Thyroid gland (tissue), 4 donors: ENCODE measurements around the gene MED22. TPM values are rescaled to one million over a fixed set of nuclear protein-coding genes. Genes with fewer than 3 reads are reported as not detected.
"Not testable (repeated sequence)": the region's sequence is repeated elsewhere in the genome, so short reads cannot be mapped to it uniquely, and the experiment has no call there.

Experiments
- DNase-seq, 2 donors: peaks; one replicate each; pipeline ENCODE4 v3.0.0-alpha.2; 2019
- H3K27ac ChIP-seq, 3 donors: fragments of 200-600 bp; sonication (generic); 1 replicate in 2 of 3; 2 replicates in 1 of 3; pipeline ENCODE4 v1.5.1; 2016 to 2019; ENCODE audit warnings: mild to moderate bottlenecking in 1 of 3, moderate library complexity in 1 of 3
- H3K27me3 ChIP-seq: fragments of 200-600 bp; sonication (generic); one replicate; pipeline ENCODE4 v1.5.1; 2019
- H3K36me3 ChIP-seq, 2 donors: fragments of 200-600 bp; sonication (generic); one replicate each; pipeline ENCODE4 v1.5.1; 2016 to 2019
- H3K4me1 ChIP-seq, 2 donors: fragments of 200-600 bp; sonication (generic); one replicate each; pipeline ENCODE4 v1.5.1; 2017 to 2019
- H3K4me3 ChIP-seq, 3 donors: fragments of 200-600 bp; sonication (generic); replicated peaks in 1 of 3; 1 replicate in 2 of 3; 2 replicates in 1 of 3; pipeline ENCODE4 v1.5.1; 2016; ENCODE audit warnings: mild to moderate bottlenecking in 1 of 3
- H3K9me3 ChIP-seq: fragments of 200-600 bp; sonication (generic); one replicate; pipeline ENCODE4 v1.5.1; 2017
- POLR2A ChIP-seq, 2 donors: fragments of 450-650 bp; IDR thresholded peaks; one replicate each; pipeline ENCODE4 v1.6.1; 2017; ENCODE audit warnings: antibody characterized with exemption in 2 of 2, mild to moderate bottlenecking in 2 of 2, moderate library complexity in 1 of 2
- WGBS, 2 donors: methylation state at CpG; one replicate each; pipeline ENCODE4 v1.1.5; 2017; 5-methylcytosine and 5-hydroxymethylcytosine counted together
- intact Hi-C: fragments of 100-400 bp; cut with DNase I; formaldehyde crosslinking; loops from one replicate; pipeline ENCODE4 v1.15.1; 2023
- total RNA-seq, 4 donors: library from RNA; depleted of rRNA; stranded (reverse); fragments of >200 nt; gene quantifications; one replicate each; pipeline ENCODE4 v1.2.3, GENCODE V29; 2016
- TF ChIP-seq, protein P1 (sequence below), 6 experiments: fragments of 200-600 bp in 3 of 6; fragments of 450-650 bp in 3 of 6; sonication (generic) in 3 of 6; IDR thresholded peaks; one replicate each; pipeline ENCODE4 v1.5.1; 2016 to 2019; ENCODE audit warnings: antibody characterized with exemption in 6 of 6, mild to moderate bottlenecking in 2 of 6, inconsistent platforms in 1 of 6, moderate library complexity in 1 of 6

The MED22 gene
- total RNA-seq, 4 donors from 2014 or later, result 41.9 to 58.2 (median 48.6) TPM

DNA sequence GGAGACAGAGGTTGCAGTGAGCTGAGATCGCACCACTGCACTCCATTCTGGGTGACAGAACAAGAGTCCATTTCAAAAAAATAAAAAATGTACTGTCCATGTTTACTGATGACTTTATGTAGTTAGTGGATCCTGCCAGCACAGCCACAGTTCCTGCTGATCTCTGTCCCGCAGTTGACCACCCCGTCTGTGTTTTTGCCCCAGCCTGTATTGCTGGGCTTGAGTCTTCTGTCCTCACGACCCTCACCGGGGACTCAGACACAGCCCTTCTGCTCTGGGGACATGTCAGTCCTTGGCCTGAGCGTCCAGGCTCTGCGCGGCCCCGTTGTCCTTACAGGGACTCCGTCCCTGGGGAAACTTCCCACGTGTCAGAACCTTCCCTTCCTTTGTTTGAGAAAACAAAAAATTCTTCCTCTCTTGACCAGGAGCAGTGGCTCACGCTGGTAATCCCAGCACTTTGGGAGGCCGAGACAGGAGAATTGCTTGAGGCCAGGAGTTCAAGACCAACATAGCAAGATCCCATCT, 26.5 kb downstream of the MED22 start:
- Histone ChIP-seq H3K27ac (no peak overlapping the region), H3K9me3 (no peaks in the 10 kb centered on the region), H3K4me3 (no peak overlapping the region), H3K36me3 (no peaks in the 10 kb centered on the region), H3K4me1 (peaks cover 0 to 5% of the 10 kb centered on the region in 2 donors), H3K27me3 (no peaks in the 10 kb centered on the region)
- no peak for DNase-seq
- intact Hi-C loops, result no loop called here
- WGBS, 2 donors, result 81 to 86% methylated on average over 13 of the region's 13 CpGs
- TF ChIP-seq POLR2A (IDR thresholded peaks at IDR 0.05), result no peak
- TF ChIP-seq, protein P1, sequence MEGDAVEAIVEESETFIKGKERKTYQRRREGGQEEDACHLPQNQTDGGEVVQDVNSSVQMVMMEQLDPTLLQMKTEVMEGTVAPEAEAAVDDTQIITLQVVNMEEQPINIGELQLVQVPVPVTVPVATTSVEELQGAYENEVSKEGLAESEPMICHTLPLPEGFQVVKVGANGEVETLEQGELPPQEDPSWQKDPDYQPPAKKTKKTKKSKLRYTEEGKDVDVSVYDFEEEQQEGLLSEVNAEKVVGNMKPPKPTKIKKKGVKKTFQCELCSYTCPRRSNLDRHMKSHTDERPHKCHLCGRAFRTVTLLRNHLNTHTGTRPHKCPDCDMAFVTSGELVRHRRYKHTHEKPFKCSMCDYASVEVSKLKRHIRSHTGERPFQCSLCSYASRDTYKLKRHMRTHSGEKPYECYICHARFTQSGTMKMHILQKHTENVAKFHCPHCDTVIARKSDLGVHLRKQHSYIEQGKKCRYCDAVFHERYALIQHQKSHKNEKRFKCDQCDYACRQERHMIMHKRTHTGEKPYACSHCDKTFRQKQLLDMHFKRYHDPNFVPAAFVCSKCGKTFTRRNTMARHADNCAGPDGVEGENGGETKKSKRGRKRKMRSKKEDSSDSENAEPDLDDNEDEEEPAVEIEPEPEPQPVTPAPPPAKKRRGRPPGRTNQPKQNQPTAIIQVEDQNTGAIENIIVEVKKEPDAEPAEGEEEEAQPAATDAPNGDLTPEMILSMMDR (IDR thresholded peaks at IDR 0.05), result no peak

DNA sequence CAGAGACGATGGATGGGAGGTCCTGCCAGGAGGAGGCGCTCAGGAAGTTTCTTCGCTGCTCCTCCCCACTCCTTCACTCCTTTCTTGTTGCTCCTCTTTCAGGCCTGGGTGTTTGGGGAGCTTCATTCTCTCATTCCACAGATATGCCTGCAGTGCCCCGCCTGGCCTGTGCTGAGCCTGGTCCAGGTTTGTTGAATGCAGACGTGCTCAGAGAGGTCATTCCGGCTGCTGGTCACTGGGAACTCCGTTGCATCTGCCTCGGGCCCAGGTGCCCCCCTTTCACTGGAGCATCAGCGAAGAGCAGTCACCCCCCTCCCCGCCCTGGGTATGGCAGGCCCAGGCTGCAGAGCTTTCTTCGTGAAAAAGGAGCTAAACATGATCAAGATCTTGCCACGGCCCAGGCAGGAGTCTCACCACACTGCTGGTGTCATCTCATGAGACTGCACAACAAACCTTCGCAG, 27.5 kb downstream of the MED22 start:
- no peak for TF ChIP-seq POLR2A (IDR thresholded peaks at IDR 0.05)
- TF ChIP-seq, protein P1 (IDR thresholded peaks at IDR 0.05), result no peak
- H3K27me3 ChIP-seq, result no peaks in the 10 kb centered on the region
- no peaks in the 10 kb centered on the region for H3K36me3 ChIP-seq
- DNase-seq, result no peak
- H3K9me3 ChIP-seq, result no peaks in the 10 kb centered on the region
- intact Hi-C loops, result no loop called here
- no peaks in the 10 kb centered on the region for H3K4me1 ChIP-seq
- WGBS, 2 donors, result 79 to 91% methylated on average over 6 to 9 of the region's 13 CpGs
- no peak overlapping the region for H3K4me3 ChIP-seq
- no peak overlapping the region for H3K27ac ChIP-seq

DNA sequence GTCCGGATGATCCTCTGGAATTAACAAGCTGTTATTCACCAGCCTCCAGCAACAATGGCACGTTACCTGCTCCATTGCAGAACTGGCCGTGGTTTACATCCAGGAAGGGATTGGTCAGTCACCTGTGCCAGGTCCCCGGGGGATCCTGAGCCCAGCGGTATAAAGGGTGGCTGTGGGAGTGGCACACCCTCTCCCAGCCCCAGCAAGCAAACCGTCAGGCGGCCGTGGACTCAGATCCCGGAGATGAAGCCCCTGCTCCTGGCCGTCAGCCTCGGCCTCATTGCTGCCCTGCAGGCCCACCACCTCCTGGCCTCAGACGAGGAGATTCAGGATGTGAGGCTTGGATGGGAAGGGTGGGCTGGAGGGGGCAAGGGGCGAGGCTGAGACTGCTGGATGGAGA, 30.4 kb downstream of the MED22 start:
- DNase-seq, H3K36me3 ChIP-seq, H3K4me1 ChIP-seq, H3K27ac ChIP-seq, H3K4me3 ChIP-seq, H3K27me3 ChIP-seq, intact Hi-C loops, H3K9me3 ChIP-seq: not testable (repeated sequence)
- WGBS, 2 donors, result 77 to 85% methylated on average over 4 to 7 of the region's 13 CpGs

DNA sequence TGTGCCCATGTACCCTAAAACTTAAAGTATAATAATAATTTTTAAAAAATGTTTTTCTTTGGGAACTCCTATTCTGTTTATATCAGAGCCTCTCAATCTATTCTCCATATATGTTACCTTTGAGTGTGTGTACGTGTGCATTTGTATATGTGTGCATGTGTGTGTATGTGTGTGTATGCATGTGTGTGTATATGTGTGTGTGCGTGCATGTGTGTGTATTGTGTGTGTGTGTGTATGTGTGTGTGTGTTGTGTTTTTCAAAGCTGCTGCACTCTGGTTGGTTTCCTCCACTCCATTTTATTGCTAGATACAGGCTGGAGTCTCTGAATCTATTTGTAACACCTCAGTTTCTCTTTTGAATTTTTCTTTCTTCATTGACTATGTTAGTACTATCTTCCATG, 31.9 kb downstream of the MED22 start:
- TF ChIP-seq, protein P1 (IDR thresholded peaks at IDR 0.05), result no peak
- TF ChIP-seq POLR2A (IDR thresholded peaks at IDR 0.05), result no peak
- H3K9me3 ChIP-seq, result no peaks in the 10 kb centered on the region
- H3K27ac ChIP-seq, result no peak overlapping the region
- H3K36me3 ChIP-seq, result no peaks in the 10 kb centered on the region
- intact Hi-C loops, result no loop called here
- H3K4me3 ChIP-seq, result no peak overlapping the region
- H3K4me1 ChIP-seq, result no peaks in the 10 kb centered on the region
- H3K27me3 ChIP-seq, result no peaks in the 10 kb centered on the region
- WGBS, 2 donors, result 71 to 74% methylated on average over 2 of the region's 2 CpGs
- no peak for DNase-seq

DNA sequence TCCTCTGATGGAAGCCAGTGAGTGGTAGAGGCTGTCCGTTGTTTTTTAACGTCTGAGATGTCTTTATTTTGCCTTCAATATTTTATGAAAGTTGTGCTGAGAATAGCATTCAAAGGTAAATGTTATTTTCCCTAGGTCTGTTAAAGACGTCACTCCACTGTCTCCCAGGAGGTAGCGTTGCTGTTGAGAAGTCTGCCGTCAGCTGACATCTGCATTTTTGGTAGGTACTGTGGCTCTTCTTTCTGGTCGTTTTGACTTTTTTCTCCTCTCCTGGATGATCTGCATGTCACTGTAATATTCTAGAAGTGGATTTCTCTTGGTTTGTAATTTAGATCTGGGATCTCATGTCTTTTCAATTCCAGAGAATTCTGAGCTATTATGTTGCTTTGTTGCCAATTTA, 38.3 kb downstream of the MED22 start:
- intact Hi-C loops, result no loop called here
- Histone ChIP-seq H3K27ac (no peak overlapping the region), H3K9me3 (no peaks in the 10 kb centered on the region), H3K4me3 (no peak overlapping the region), H3K36me3 (no peaks in the 10 kb centered on the region), H3K27me3 (no peaks in the 10 kb centered on the region), H3K4me1 (no peaks in the 10 kb centered on the region)
- no peak for TF ChIP-seq POLR2A (IDR thresholded peaks at IDR 0.05)
- TF ChIP-seq, protein P1 (IDR thresholded peaks at IDR 0.05), result no peak
- no peak for DNase-seq
- WGBS, 2 donors, result 88 to 89% methylated on average over 6 of the region's 6 CpGs

DNA sequence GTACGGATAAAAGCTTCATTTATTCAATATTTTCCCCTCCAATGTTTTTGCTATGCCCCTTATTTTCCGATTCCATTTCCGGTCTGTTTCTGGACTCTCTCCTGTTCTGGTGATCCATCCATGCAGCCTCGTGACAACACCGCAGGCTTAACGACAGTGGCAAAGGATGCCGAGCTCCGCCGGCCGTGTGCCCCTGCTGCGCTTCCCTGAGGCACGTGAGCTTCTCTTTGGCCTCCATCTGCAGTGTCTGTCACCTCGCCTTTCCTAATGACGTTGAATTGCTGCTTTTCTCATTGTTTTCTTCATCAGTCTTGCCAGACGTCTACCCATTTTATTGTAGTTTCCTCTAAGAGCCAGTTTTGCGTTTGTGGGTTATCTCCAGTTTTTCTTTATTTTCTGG, 40.6 kb downstream of the MED22 start:
- intact Hi-C loops, result no loop called here
- no peaks in the 10 kb centered on the region for H3K4me1 ChIP-seq
- WGBS, 2 donors, result 80 to 81% methylated on average over 16 of the region's 16 CpGs

More for the DNA sequence above, 40.6 kb downstream of the MED22 start:
- TF ChIP-seq, protein P1 (IDR thresholded peaks at IDR 0.05), result no peak
- TF ChIP-seq POLR2A (IDR thresholded peaks at IDR 0.05), result no peak
- Histone ChIP-seq H3K27ac (no peak overlapping the region), H3K4me3 (no peak overlapping the region), H3K9me3 (no peaks in the 10 kb centered on the region), H3K27me3 (no peaks in the 10 kb centered on the region), H3K36me3 (no peaks in the 10 kb centered on the region)
- DNase-seq, result no peak
